GM10266 (cell line): Measurements from ENCODE around the gene SMIM21.

Experiments used
- DNase-seq: peaks from one replicate; pipeline ENCODE4 v3.0.0; 2012; ENCODE audit errors: extremely low spot score
- CTCF ChIP-seq: IDR thresholded peaks from 2 replicates; pipeline ENCODE4 v1.5.1; 2012; ENCODE audit warnings: mild to moderate bottlenecking, low read depth; ENCODE audit not compliant: control insufficient read depth, insufficient read depth; ENCODE audit errors: missing control alignments

Gene SMIM21

GRCh38 chr18:75454022-75454795 is 26.7 kb upstream of the SMIM21 start:
- no peak for DNase-seq

GRCh38 chr18:75450906-75451305 is 23.4 kb upstream of the SMIM21 start:
- no peak for TF ChIP-seq CTCF
- no peak for DNase-seq

More at GRCh38 chr18:75454022-75454795, 26.7 kb upstream of the SMIM21 start:
- TF ChIP-seq CTCF: no peak

GRCh38 chr18:75441896-75442295 is 14.4 kb upstream of the SMIM21 start:
- no peak for TF ChIP-seq CTCF
- DNase-seq: no peak

- no peak for TF ChIP-seq CTCF
- no peak for DNase-seq
These were observed 11.8 kb upstream of the SMIM21 start for GRCh38 chr18:75439348-75439747.

- DNase-seq: no peak
- TF ChIP-seq CTCF: no peak
These were observed 11.4 kb upstream of the SMIM21 start for GRCh38 chr18:75438891-75439290.

- no peak for TF ChIP-seq CTCF
- DNase-seq: no peak
These were observed 10.5 kb upstream of the SMIM21 start for GRCh38 chr18:75437979-75438378.

GRCh38 chr18:75433098-75433497 is 5.6 kb upstream of the SMIM21 start:
- no peak for DNase-seq
- no peak for TF ChIP-seq CTCF
